Renal pelvis (tissue), 4 donors: ENCODE data around the gene CBLB. TPM values are rescaled to one million over a fixed set of nuclear protein-coding genes. Genes with fewer than 3 reads are reported as not detected.

ENCODE experiments used
- DNase-seq: peaks from one replicate; pipeline ENCODE4 v3.0.0-alpha.2; 2013
- polyA plus RNA-seq, 3 donors: library from polyadenylated mRNA; unstranded; fragments of 120-200 nt; gene quantifications; one replicate each; pipeline ENCODE4 v1.2.1, GENCODE V29; 2013; ENCODE audit not compliant: insufficient read length in 3 of 3

CBLB gene
- polyA plus RNA-seq, 3 donors, result 41.9 to 66.0 (median 54.6) TPM

DNA sequence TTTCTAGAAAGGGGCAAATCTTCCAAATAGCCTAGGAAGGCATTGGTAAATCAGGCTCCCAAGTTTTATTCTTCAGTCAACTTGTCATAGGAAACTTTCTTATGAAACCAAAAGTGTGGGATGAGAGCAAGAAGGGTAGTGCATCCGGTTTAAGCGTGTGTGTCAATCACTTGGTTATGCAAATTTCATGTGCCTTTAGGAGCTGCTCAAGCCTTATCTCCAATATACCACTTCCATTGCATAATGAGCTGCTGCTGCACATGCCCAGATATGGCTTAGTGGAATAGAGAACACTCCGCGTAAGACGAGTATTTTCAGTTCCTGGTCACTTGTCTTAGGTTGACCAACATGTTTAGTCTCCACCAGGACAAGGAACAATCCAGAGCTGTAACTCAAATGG, 242.1 kb downstream of the CBLB start:
- DNase-seq, result no peak

DNA sequence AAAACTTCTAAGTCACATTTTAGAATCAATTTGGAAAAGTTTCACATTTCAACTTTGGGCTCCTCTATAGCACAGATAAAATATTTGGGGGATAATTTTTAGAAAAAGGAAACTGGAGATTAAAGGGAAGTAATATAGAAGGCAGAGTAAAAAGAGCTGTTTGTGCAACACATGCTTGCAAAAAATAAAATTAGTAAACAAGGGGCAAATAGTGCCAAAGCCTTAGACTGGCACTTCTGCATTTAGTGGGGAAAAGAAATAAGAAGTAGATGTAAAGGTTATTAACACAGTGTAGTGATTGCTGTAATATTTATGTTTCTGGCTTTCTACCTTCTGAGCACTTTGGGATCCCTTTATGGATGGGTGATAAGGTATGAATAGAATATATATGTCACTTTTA, 246.6 kb downstream of the CBLB start:
- no peak for DNase-seq

DNA sequence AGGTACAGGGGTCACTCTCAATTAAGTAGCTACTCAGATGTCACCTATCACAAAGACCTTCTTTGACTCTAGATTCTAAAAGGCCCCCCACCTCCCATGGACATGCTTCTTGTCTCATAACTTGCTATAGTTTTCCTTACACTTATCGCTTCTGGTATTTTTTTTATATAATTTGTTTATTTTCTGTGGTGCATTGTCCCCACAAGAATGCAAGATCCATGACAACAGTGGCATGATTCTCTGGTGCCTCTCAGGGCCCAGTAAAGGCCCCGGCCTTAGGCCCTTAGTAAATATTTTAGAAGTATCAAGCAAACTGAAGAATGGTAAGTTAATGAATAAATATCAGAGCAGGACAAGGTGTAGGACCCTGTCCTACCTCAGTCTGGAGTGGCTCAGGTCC, 248.6 kb downstream of the CBLB start:
- DNase-seq, result no peak

DNA sequence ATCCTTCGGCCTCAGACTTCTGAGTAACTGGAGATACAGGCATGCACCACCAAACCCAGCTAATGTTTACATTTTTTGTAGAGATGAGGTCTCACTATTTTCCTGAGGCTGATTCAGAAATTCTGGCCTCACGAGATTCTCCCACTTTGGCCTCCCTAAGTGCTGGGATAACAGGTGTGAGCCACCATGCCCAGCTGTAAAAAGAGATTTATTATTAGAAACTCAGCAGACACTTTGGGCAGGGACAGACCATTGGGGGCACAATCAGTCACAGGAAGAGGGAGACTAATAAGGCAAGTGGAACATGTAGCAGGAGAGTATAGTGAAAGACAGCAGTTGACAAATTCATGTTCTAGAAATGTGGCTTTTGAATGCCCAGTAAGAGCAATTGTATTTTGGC, 249.2 kb downstream of the CBLB start:
- DNase-seq, result no peak

DNA sequence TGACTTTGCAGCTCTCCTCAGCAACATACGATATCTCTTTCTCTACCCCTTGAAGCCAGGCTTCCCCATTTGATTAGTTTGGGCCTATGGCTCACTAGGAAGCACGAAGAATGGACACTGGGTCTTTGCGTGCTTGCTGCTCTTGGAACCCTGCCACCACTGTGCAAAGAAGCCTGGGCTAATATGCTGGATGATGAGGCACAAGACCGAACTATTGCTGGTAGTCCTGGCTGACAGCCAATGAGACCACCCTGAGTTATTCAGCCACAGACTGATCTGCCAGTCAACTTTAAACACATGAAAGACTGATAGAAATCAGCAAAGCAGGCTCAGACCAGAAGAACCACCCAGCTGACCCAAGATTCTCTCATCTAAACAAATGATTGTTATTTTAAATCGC, 250.3 kb downstream of the CBLB start:
- DNase-seq, result no peak

DNA sequence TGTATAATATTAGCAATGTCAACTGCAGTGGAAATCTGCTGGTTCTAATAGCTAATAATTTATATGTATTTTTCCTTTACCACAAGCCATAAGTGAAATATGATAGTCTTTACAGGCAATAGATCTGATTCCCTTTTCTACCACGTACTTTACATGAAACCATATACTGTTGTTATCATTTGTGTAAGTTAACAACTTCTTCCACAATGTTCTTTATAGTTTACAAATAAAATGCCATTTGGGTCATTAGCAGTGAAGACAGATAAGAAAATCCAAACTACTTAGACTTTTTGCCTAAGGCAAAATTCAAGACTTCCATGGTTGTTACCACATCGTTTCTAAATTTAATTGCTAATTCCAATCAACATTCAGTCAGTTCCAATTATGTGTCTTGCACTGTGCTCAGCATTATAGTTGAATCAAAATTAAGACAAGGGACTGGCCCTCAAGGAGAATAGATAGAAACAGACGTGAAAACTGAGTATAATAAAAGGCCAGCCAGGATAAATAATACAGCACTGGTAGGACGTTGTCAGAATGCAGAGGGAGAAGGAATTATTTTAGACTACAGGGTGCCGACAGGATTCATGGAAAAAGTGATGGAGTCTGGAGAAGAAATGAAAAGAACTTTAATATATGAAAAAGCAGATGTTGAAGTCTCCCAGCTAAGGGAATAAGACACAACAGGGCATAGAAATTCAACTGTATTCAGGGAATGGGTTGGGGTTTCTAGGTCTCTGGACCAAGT, 252.3 kb downstream of the CBLB start:
- no peak for DNase-seq

DNA sequence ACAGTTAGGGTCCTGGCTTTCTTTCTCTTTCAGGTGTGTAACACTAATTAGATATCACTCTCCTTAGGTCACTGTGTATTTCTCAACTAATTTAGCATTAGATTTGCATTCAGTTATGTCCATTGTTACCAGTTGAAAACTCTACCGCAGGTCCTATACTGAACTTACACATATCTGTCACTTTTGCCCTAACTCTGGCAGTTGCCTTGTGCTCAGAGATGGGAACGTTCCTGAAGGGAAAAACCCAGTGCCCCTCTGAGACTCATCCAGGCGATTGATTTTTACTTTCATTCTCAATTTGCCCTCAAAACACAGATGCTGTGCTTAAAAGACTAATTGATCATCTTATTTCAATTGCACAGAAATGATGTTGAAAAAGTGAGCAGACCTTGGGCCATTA, 253.0 kb downstream of the CBLB start:
- DNase-seq, result no peak

DNA sequence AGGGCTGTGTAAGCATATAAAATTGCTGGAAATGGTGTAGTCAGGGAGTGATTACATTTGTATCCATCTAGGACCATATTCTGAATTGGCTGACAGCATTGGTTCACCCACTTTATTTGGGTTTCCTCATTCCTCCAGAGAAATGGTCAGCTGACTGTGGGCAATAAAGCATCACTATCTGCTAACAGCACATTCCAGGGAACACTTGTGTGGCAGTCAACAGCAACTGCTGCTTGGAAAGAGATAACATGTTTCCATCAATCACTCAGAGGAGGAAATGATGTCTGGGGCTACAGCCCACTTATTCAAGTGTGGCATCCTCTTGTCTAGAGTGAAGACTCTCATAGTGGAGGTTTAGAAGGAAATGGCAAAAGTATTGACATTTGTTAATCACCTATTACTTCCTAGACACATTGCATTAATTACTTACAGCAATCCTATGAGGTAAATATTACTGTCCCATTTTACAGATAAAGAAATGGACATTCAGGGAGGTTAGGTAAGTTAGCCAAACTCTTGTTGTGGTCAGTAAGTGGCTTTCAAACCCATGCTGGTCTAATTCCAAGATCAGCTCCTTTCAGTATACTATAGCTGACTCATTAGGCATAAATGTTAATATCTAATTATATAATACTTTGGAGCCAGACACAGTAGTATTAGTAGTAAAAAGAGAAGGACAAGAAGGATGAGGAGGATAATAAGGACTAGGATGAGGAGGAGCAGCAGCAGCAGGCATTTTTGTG, 254.4 kb downstream of the CBLB start:
- DNase-seq, result no peak

DNA sequence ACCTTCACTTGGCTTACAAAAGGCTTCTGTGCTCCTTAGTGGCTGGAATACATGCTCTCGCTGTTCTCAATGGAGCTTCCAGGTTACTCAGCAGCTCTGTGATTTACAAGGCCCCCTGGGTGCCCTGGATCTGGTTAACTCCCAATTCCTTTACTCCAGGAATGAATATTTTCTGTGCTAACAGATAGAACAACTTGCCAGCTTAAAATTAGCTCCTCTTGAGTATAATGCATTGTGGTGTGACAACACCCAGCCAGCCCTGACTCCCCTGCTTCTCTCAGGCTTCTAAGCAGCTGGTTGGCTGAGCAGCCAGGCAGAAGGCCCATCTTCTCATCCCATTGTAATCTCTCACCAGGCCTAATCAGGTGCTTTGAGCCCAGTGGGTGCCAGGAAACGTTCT, 255.7 kb downstream of the CBLB start:
- no peak for DNase-seq

DNA sequence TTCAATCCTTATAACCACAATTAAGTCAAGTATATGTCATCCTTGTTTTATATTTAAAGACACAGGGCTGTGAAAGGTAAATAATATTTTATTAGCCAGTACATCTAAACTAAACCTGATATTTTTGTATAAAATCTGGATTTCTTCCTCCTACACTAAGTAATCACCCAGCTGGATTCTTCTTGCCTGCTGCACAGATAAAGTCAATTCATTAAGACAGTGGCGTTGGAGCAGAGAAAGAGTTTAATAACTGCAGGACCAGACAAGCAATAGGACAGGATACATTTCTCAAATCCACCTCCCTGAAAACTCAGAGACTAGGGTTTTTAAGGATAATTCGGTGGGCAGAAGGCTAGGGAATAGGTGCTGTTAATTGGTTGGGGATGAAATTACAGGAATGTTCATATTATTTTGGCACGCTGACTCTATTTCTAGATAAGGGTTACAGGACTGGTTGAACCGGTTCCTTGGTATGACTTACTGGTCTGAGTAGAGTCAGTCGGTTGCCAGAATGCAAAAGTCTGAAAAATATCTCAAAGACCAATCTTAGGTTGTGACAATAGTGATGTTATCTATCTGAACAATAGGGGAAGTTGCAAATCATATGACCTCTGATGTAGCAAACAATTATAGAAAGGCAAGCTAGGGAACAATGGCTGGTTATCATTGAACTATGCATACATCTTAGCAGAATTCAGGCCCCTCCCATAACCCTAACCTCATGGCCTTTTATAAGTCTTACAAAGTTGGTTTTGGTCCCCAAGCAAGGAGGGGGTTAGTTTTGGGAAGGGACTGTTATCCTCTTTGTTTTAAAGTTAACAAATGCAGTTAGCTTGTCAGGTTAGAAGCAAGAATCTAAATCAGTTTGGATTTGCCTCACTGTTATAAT, 257.3 kb downstream of the CBLB start:
- peak; percentile 4 for DNase-seq

DNA sequence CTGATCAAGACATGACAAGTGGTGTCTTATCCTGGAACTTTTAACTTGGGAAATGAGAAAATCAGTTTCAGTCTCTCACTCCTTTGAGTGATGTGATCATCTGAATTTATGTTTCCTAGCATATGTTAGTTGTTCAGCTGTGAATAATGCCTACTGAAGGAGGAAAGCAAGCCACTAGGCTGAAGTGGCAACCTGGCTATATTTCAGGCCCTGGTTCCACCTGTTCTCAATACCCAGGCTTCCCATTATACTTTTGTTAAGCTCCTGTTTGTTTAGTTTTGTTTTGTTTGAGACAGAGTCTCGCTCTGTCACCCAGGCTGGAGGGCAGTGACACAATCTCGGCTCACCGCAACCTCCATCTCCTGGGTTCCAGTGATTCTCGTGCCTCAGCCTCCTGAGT, 258.3 kb downstream of the CBLB start:
- no peak for DNase-seq

DNA sequence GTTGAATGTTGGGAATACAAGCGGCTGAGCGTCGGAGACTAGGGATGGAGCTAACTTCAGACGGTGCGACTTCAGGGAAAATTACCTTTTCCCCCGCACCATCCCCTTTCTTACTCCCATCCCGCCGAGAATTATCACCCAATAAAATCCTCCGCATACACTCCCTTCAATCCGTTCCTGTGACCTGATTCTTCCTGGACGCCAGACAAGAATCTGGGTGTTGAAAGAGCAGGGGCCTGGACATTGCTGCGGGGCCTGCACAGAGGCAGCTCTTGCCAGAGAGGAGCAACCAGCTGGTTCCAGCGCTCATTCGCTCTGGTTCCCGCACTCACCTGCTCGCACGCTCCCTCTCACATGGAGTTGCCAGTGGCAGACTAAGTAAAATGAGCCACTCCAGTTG, 260.2 kb downstream of the CBLB start:
- no peak for DNase-seq

DNA sequence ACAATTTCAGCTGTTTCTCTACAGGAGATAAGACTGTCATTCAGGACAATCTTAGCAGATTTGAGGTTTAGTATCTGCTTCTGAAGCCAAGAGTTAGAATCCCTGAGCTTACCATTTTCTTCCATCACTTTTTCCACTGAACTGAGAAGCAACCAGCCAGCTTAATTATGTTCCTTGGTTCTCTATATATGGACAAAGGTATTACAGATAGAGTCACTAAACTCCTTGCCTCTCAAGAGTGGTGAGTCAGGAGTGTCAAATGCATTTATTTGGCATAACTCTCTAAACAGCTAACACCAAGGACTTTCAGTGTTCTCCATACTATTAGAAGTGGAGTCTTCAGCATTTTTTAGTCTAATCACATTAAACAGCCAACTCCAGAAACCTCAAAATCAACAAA, 262.8 kb downstream of the CBLB start:
- DNase-seq, result no peak
